Stimulated activated CD8-positive, alpha-beta memory T cell treated with anti-CD3 and anti-CD28 coated beads, Interleukin-15, amount 100 ng/mL, for 24 hours (primary cell): ENCODE measurements around the gene ACP3.
"Not testable (repeated sequence)": the region's sequence is repeated elsewhere in the genome, so short reads cannot be mapped to it uniquely, and the experiment has no call there.

Experiments
- DNase-seq: peaks from one replicate; pipeline ENCODE4 v3.0.0-alpha.2; 2020; ENCODE audit warnings: low read depth

The ACP3 gene

GRCh38 chr3:132368515-132368914 lies 51.3 kb downstream of the ACP3 start:
- DNase-seq, result no peak

- no peak for DNase-seq
Observed at GRCh38 chr3:132368962-132369361, 51.8 kb downstream of the ACP3 start.

- DNase-seq, result not testable (repeated sequence)
Observed at GRCh38 chr3:132376945-132377354, 59.7 kb downstream of the ACP3 start.

DNA sequence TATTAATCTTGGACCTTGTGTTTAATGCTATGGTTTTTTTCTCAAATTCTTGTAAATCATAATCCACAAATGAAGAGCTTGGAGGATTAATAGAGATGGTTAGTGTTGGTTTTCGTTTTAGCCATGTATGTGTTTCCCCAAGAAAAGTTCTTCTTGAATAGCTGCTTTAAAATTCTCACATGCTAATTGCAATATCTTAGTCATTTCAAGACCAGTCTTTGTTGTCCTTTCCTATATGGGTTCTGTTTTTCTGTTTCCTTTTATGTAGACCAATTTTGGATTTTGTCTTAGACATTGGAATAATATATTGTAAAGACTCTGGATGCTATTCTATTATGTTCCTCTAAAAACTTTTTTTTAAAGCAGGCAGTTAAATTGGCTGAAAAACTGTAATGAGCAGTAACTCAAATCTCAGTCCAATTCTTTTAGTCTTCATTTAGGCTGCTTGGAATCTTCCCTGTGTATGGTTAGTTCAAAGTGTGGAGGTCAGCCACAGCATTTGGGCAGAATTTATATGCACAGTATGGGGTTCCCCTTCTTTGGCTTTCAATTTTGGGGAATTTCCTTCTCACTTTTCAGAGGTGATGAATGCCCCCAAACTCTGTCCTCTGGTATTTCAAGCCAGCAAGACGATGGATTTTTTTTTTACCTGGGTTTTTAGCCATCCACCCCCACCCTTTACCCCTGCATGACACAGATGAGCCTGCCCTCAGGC lies 61.0 kb downstream of the ACP3 start:
- no peak for DNase-seq

DNA sequence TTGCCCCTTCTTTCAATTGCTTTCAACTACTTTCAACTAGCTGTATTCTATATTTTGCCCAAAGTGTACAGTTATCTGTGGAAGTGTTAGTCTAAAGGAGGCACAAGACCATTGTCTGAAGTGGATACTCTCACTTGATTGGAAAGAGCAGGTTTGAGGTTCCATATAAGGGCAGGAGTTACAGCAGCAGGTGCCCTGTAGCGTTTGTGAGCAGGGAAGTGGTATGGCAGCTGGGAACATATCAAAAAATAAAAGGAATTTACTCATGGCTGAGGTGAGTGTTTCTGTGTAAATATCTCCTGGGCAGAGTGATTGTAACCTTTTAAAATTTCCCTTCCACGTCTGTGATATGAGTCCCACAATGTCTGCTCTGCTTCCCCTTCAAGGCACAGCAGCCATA lies 61.6 kb downstream of the ACP3 start:
- DNase-seq, result no peak

GRCh38 chr3:132380920-132381319 lies 63.7 kb downstream of the ACP3 start:
- DNase-seq, result no peak

GRCh38 chr3:132381348-132381944 lies 64.2 kb downstream of the ACP3 start:
- no peak for DNase-seq

DNA sequence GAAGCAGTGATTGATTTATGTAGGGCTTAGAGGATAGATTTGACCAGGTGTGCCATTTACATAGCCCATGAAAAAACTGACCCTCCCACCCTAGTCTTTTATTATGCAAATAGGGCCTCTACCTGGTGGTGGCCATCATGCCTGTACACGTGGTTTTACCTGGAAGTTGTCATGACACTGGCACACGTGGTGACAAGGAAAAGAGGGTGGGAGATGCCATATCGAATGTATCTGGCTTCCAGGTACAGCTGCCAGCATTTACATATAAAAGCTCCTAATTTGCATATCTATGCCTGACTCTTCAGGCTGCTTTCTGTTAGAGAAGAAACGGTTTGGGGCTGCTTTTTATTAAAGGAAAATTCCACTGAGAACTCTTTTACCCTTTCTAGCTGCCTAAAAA lies 65.1 kb downstream of the ACP3 start:
- no peak for DNase-seq

DNA sequence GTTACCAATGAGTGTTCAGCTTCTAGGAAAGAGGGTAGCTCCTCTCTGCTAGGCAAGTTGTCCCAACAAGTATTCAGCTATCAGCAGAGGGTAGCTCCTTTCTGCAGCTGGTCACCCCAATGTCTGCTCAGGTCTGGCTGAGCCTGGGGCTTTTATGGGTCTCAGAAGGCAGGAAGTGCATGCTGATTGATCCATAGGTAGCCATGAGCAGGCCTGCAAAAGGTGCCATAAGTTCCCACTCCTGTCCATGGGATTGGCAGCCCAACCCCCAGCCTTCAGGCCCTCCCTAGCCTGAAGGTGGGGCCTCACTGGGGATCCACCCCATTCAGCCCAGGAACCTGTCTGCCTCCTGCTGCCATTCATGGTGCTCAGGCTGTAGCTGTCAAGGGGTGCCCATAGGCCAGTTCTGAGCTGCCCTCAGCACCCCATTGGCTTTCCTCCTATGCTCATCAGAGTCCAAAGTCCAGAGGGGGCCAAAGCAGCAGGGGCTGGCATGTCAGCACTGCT lies 65.5 kb downstream of the ACP3 start:
- DNase-seq, result no peak

GRCh38 chr3:132386259-132386658 lies 69.1 kb downstream of the ACP3 start:
- no peak for DNase-seq

- not testable (repeated sequence) for DNase-seq
Observed at GRCh38 chr3:132392675-132393074, 75.5 kb downstream of the ACP3 start.

GRCh38 chr3:132394320-132394719 lies 77.1 kb downstream of the ACP3 start:
- DNase-seq, result no peak

- no peak for DNase-seq
Observed at GRCh38 chr3:132395126-132395525, 77.9 kb downstream of the ACP3 start.

DNA sequence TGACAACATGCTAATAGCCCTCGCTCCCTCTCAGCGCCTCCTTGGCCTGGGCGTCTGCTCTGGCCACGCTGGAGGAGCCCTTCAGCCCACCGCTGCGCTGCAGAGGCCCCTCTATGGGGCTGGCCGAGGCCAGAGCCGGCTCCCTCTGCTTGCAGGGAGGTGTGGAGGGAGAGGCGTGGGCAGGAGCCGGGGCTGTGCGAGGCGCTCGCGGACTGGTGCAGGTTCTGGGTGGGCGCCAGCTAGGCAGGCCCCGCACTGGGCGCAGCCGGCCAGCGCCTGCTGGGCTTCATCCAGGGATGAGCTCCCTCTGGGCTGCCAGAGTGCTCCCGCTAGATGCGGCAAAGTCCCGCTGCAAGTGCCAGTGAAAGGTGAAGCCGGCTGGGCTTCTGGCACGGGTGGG lies 79.0 kb downstream of the ACP3 start:
- DNase-seq, result no peak

- not testable (repeated sequence) for DNase-seq
Observed at GRCh38 chr3:132396776-132397175, 79.6 kb downstream of the ACP3 start.

GRCh38 chr3:132399054-132399929 lies 82.1 kb downstream of the ACP3 start:
- DNase-seq, result no peak

- DNase-seq, result no peak
Observed at GRCh38 chr3:132401255-132401654, 84.0 kb downstream of the ACP3 start.

DNA sequence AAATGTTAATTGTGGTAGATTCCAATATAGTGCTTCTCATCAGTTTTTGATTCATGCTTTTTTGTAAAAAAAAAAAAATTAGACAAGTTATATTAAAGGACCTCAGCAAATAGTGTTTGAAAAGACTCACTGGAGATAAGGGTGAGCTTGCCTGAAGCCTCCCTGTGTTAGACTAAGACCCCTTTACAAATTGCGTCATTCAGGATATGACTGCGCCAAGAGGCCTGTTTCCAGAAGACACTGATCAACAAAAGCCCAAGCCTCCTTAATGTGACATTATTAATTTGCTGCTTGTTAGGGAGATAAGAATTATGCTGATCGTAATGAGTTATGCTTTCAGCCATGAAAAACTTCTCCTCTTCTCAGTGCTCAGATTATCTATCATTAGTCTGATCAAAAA lies 87.1 kb downstream of the ACP3 start:
- DNase-seq, result no peak

- DNase-seq, result no peak
Observed at GRCh38 chr3:132405188-132405587, 88.0 kb downstream of the ACP3 start.

GRCh38 chr3:132405609-132406299 lies 88.5 kb downstream of the ACP3 start:
- DNase-seq, result no peak

GRCh38 chr3:132406587-132406986 lies 89.4 kb downstream of the ACP3 start:
- no peak for DNase-seq

GRCh38 chr3:132407025-132407424 lies 89.8 kb downstream of the ACP3 start:
- DNase-seq, result no peak
